ENCODE data around the gene BLNK. TPM values are rescaled to one million over a fixed set of nuclear protein-coding genes. Genes with fewer than 3 reads are reported as not detected.

BLNK gene
- total RNA-seq, 1 donor from 2014 or later, result not detected

- H3K4me1 Mint-ChIP-seq (ENCODE audit: low read depth, unreplicated experiment), result no peaks in the 10 kb centered on the region
- Histone ChIP-seq H3K4me2 (ENCODE audit: low read length) (no peak overlapping the region), H3K9ac (ENCODE audit: low read length) (no peak overlapping the region), H3K27ac (ENCODE audit: low read depth, low read length) (no peak overlapping the region), H3K9me3 (ENCODE audit: insufficient read depth, low read depth, low read length) (no peaks in the 10 kb centered on the region), H3K27me3 (ENCODE audit: insufficient read depth, low read length) (peaks cover 3% of the 10 kb centered on the region), H3K36me3 (ENCODE audit: insufficient read depth, low read length) (no peaks in the 10 kb centered on the region), H3K4me3 (ENCODE audit: insufficient read depth, low read depth, low read length) (no peak overlapping the region), H4K20me1 (ENCODE audit: insufficient read depth, low read length) (no peaks in the 10 kb centered on the region), H3K4me1 (ENCODE audit: insufficient read depth, low read length) (no peaks in the 10 kb centered on the region), H3K79me2 (ENCODE audit: insufficient read depth, low read length) (no peaks in the 10 kb centered on the region), H2AFZ (ENCODE audit: low read depth, low read length) (no peak overlapping the region)
- H3K4me3 Mint-ChIP-seq (ENCODE audit: unreplicated experiment), result no peak overlapping the region
- no peaks in the 10 kb centered on the region for H3K9me3 Mint-ChIP-seq (ENCODE audit: unreplicated experiment)
- H3K36me3 Mint-ChIP-seq (ENCODE audit: low read depth, unreplicated experiment), result no peaks in the 10 kb centered on the region
- no peak for FAIRE-seq
- H3K27ac Mint-ChIP-seq (ENCODE audit: unreplicated experiment), result no peak overlapping the region
- peaks cover 14% of the 10 kb centered on the region for H3K27me3 Mint-ChIP-seq (ENCODE audit: low read depth, unreplicated experiment)
- no peak for DNase-seq (ENCODE audit: low read depth)
- TF ChIP-seq CTCF (IDR thresholded peaks at IDR 0.05; ENCODE audit: insufficient read depth, low read depth, low read length), result no peak
- no peak for TF ChIP-seq EZH2 (IDR thresholded peaks at IDR 0.05; ENCODE audit: insufficient read depth, low read length)
Observed at GRCh38 chr10:96306516-96306915, 35.1 kb upstream of the BLNK start.

GRCh38 chr10:96305019-96305418 lies 33.6 kb upstream of the BLNK start:
- no peak for DNase-seq (ENCODE audit: low read depth)
- Histone ChIP-seq H4K20me1 (ENCODE audit: insufficient read depth, low read length) (no peaks in the 10 kb centered on the region), H3K9me3 (ENCODE audit: insufficient read depth, low read depth, low read length) (no peaks in the 10 kb centered on the region), H3K79me2 (ENCODE audit: insufficient read depth, low read length) (no peaks in the 10 kb centered on the region), H3K27me3 (ENCODE audit: insufficient read depth, low read length) (peaks cover 3% of the 10 kb centered on the region), H3K27ac (ENCODE audit: low read depth, low read length) (no peak overlapping the region), H3K4me2 (ENCODE audit: low read length) (no peak overlapping the region), H2AFZ (ENCODE audit: low read depth, low read length) (no peak overlapping the region), H3K36me3 (ENCODE audit: insufficient read depth, low read length) (no peaks in the 10 kb centered on the region), H3K9ac (ENCODE audit: low read length) (no peak overlapping the region), H3K4me1 (ENCODE audit: insufficient read depth, low read length) (no peaks in the 10 kb centered on the region), H3K4me3 (ENCODE audit: insufficient read depth, low read depth, low read length) (no peak overlapping the region)
- no peaks in the 10 kb centered on the region for H3K4me1 Mint-ChIP-seq (ENCODE audit: low read depth, unreplicated experiment)
- H3K9me3 Mint-ChIP-seq (ENCODE audit: unreplicated experiment), result no peaks in the 10 kb centered on the region
- H3K36me3 Mint-ChIP-seq (ENCODE audit: low read depth, unreplicated experiment), result no peaks in the 10 kb centered on the region
- H3K27ac Mint-ChIP-seq (ENCODE audit: unreplicated experiment), result no peak overlapping the region
- no peak for TF ChIP-seq EZH2 (IDR thresholded peaks at IDR 0.05; ENCODE audit: insufficient read depth, low read length)
- TF ChIP-seq CTCF (IDR thresholded peaks at IDR 0.05; ENCODE audit: insufficient read depth, low read depth, low read length), result no peak
- H3K4me3 Mint-ChIP-seq (ENCODE audit: unreplicated experiment), result no peak overlapping the region
- H3K27me3 Mint-ChIP-seq (ENCODE audit: low read depth, unreplicated experiment), result peaks cover 24% of the 10 kb centered on the region
- no peak for FAIRE-seq

- TF ChIP-seq EZH2 (IDR thresholded peaks at IDR 0.05; ENCODE audit: insufficient read depth, low read length) (no peak), CTCF (IDR thresholded peaks at IDR 0.05; ENCODE audit: insufficient read depth, low read depth, low read length) (no peak)
- Histone ChIP-seq H3K27ac (ENCODE audit: low read depth, low read length) (no peak within 1 kb of the TSS), H3K4me2 (ENCODE audit: low read length) (no peak within 1 kb of the TSS), H2AFZ (ENCODE audit: low read depth, low read length) (no peak within 1 kb of the TSS), H3K9ac (ENCODE audit: low read length) (no peak within 1 kb of the TSS), H3K4me1 (ENCODE audit: insufficient read depth, low read length) (no peaks in the 10 kb centered on the region), H3K4me3 (ENCODE audit: insufficient read depth, low read depth, low read length) (no peak within 1 kb of the TSS), H3K27me3 (ENCODE audit: insufficient read depth, low read length) (peaks cover 3% of the 10 kb centered on the region), H3K9me3 (ENCODE audit: insufficient read depth, low read depth, low read length) (no peaks in the 10 kb centered on the region), H3K79me2 (ENCODE audit: insufficient read depth, low read length) (no peaks in the 10 kb centered on the region), H4K20me1 (ENCODE audit: insufficient read depth, low read length) (no peaks in the 10 kb centered on the region), H3K36me3 (ENCODE audit: insufficient read depth, low read length) (no peaks in the 10 kb centered on the region)
- no peaks in the 10 kb centered on the region for H3K4me1 Mint-ChIP-seq (ENCODE audit: low read depth, unreplicated experiment)
- no peak within 1 kb of the TSS for H3K27ac Mint-ChIP-seq (ENCODE audit: unreplicated experiment)
- no peak for FAIRE-seq
- no peaks in the 10 kb centered on the region for H3K9me3 Mint-ChIP-seq (ENCODE audit: unreplicated experiment)
- no peaks in the 10 kb centered on the region for H3K36me3 Mint-ChIP-seq (ENCODE audit: low read depth, unreplicated experiment)
- no peak for DNase-seq (ENCODE audit: low read depth)
- no peak within 1 kb of the TSS for H3K4me3 Mint-ChIP-seq (ENCODE audit: unreplicated experiment)
- peaks cover 28% of the 10 kb centered on the region for H3K27me3 Mint-ChIP-seq (ENCODE audit: low read depth, unreplicated experiment)
Observed at GRCh38 chr10:96304230-96304629, 32.9 kb upstream of the BLNK start, which contains the start of gene DNTT. DNTT (plus strand) TSS chr10:96304434; CDS start chr10:96304498, 64 bp downstream.

Measured in astrocyte (in vitro differentiated cells and primary cell).